GM19395 (cell line): ENCODE results near the gene SLC66A1.
"Not testable (repeated sequence)": the region's sequence is repeated elsewhere in the genome, so short reads cannot be mapped to it uniquely, and the experiment has no call there.

Source experiments
- ATAC-seq: cut with Tn5 transposase; IDR thresholded peaks from one replicate; pipeline ENCODE4 v1.9.1; 2021; ENCODE audit warnings: mild to moderate bottlenecking, moderate library complexity; ENCODE audit not compliant: unreplicated experiment

The SLC66A1 gene

GRCh38 chr1:19304081-19304480 is 8.0 kb upstream of the SLC66A1 start:
- not testable (repeated sequence) for ATAC-seq

GRCh38 chr1:19305880-19306279 is 6.2 kb upstream of the SLC66A1 start:
- ATAC-seq, result no peak

GRCh38 chr1:19306941-19307340 is 5.2 kb upstream of the SLC66A1 start:
- ATAC-seq, result no peak

- ATAC-seq, result no peak
Measured at GRCh38 chr1:19307794-19308508, 4.2 kb upstream of the SLC66A1 start.

GRCh38 chr1:19308509-19308907 is 3.6 kb upstream of the SLC66A1 start:
- no peak for ATAC-seq

- no peak for ATAC-seq
Measured at GRCh38 chr1:19309123-19309813, 2.9 kb upstream of the SLC66A1 start.

GRCh38 chr1:19310061-19310460 is 2.1 kb upstream of the SLC66A1 start:
- no peak for ATAC-seq

GRCh38 chr1:19310720-19311502 is 1.2 kb upstream of the SLC66A1 start:
- ATAC-seq, result no peak

GRCh38 chr1:19311503-19311930 is 609 bp upstream of the SLC66A1 start:
- peak; percentile 23 for ATAC-seq

- ATAC-seq, result peak; percentile 11
Measured at GRCh38 chr1:19312782-19313635, 883 bp downstream of the SLC66A1 start.

- ATAC-seq, result no peak
Measured at GRCh38 chr1:19313636-19313959, 1.5 kb downstream of the SLC66A1 start.

- no peak for ATAC-seq
Measured at GRCh38 chr1:19313961-19314882, 2.1 kb downstream of the SLC66A1 start.

- ATAC-seq, result no peak
Measured at GRCh38 chr1:19315378-19316198, 3.5 kb downstream of the SLC66A1 start.

- ATAC-seq, result no peak
Measured at GRCh38 chr1:19317126-19317910, 5.2 kb downstream of the SLC66A1 start.

- ATAC-seq, result no peak
Measured at GRCh38 chr1:19319196-19319595, 7.1 kb downstream of the SLC66A1 start.

- ATAC-seq, result no peak
Measured at GRCh38 chr1:19321071-19321470, 8.9 kb downstream of the SLC66A1 start.

GRCh38 chr1:19322481-19322880 is 10.4 kb downstream of the SLC66A1 start:
- ATAC-seq, result no peak

- ATAC-seq, result no peak
Measured at GRCh38 chr1:19323987-19324664, 12.0 kb downstream of the SLC66A1 start.
